Measurements from ENCODE around the gene ARHGAP45. TPM values are rescaled to one million over a fixed set of nuclear protein-coding genes. Genes with fewer than 3 reads are reported as not detected.

The ARHGAP45 gene
- total and polyA plus RNA-seq, 4 donors = 3.3 to 27.5 (median 9.7) TPM

DNA sequence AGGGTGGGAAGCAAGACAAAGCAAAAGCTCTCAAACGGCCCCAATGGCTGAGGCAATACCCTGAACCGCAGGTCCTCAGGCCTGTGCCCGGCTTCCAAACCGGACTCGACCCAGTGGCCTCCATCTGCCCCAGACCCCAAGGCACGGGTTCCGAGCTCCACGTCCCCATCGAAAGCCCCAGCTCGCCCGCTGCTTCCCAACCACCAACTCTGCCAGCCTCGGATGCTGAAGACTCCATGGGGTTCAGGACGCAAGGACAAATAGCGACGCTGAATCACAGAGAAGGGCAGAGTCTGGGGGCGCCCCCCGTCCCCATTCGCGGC lies 27.6 kb downstream of the ARHGAP45 start:
- under 1% methylated on average over 19 of the region's 19 CpGs for WGBS
- Histone ChIP-seq H3K4me1 (ENCODE audit: control insufficient read depth in 4 of 4, insufficient read depth in 4 of 4, low read length in 3 of 4) (peaks cover 14 to 48% (median 37%) of the 10 kb centered on the region in 4 donors), H3K36me3 (ENCODE audit: control insufficient read depth in 4 of 4, insufficient read depth in 3 of 4, low read depth in 1 of 4, low read length in 3 of 4) (peaks cover 4 to 12% (median 8%) of the 10 kb centered on the region in 4 donors), H3K27ac (ENCODE audit: low read depth in 1 of 2, low read length in 2 of 2) (peak overlapping the region; percentile 24 to 73), H3K9ac (ENCODE audit: low read depth in 1 of 2, low read length in 2 of 2) (peak overlapping the region; percentile 40 to 73), H3K9me3 (ENCODE audit: control insufficient read depth in 4 of 4, low read length in 3 of 4) (no peaks in the 10 kb centered on the region), H3K4me3 (ENCODE audit: low read depth in 1 of 3, low read length in 3 of 3) (peak overlapping the region; percentile 69 to 95 (median 89)), H3K27me3 (ENCODE audit: control insufficient read depth in 4 of 4, insufficient read depth in 4 of 4, low read length in 3 of 4) (no peaks in the 10 kb centered on the region)
- TF ChIP-seq YY1 (IDR thresholded peaks at IDR 0.05) (no peak), SP1 (IDR thresholded peaks at IDR 0.05) (no peak), RAD21 (IDR thresholded peaks at IDR 0.05) (no peak), JUND (IDR thresholded peaks at IDR 0.05) (no peak), NR2F2 (IDR thresholded peaks at IDR 0.05) (no peak), FOXA2 (IDR thresholded peaks at IDR 0.05) (no peak), TAF1 (conservative IDR thresholded peaks at IDR 0.05) (no peak), MAX (IDR thresholded peaks at IDR 0.05) (no peak), CTCF (IDR thresholded peaks at IDR 0.05; ENCODE audit: low read depth, low read length, missing input control) (no peak), REST (IDR thresholded peaks at IDR 0.05) (no peak), FOXA1 (IDR thresholded peaks at IDR 0.05) (no peak), EGR1 (IDR thresholded peaks at IDR 0.05; ENCODE audit: low read depth in 2 of 2) (no peak)
- TF ChIP-seq, protein P1, sequence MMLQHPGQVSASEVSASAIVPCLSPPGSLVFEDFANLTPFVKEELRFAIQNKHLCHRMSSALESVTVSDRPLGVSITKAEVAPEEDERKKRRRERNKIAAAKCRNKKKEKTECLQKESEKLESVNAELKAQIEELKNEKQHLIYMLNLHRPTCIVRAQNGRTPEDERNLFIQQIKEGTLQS (IDR thresholded peaks at IDR 0.05) = no peak
- TF ChIP-seq, protein P2, sequence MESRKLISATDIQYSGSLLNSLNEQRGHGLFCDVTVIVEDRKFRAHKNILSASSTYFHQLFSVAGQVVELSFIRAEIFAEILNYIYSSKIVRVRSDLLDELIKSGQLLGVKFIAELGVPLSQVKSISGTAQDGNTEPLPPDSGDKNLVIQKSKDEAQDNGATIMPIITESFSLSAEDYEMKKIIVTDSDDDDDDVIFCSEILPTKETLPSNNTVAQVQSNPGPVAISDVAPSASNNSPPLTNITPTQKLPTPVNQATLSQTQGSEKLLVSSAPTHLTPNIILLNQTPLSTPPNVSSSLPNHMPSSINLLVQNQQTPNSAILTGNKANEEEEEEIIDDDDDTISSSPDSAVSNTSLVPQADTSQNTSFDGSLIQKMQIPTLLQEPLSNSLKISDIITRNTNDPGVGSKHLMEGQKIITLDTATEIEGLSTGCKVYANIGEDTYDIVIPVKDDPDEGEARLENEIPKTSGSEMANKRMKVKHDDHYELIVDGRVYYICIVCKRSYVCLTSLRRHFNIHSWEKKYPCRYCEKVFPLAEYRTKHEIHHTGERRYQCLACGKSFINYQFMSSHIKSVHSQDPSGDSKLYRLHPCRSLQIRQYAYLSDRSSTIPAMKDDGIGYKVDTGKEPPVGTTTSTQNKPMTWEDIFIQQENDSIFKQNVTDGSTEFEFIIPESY (IDR thresholded peaks at IDR 0.05) = no peak
- no peak for DNase-seq (ENCODE audit: low spot score)

DNA sequence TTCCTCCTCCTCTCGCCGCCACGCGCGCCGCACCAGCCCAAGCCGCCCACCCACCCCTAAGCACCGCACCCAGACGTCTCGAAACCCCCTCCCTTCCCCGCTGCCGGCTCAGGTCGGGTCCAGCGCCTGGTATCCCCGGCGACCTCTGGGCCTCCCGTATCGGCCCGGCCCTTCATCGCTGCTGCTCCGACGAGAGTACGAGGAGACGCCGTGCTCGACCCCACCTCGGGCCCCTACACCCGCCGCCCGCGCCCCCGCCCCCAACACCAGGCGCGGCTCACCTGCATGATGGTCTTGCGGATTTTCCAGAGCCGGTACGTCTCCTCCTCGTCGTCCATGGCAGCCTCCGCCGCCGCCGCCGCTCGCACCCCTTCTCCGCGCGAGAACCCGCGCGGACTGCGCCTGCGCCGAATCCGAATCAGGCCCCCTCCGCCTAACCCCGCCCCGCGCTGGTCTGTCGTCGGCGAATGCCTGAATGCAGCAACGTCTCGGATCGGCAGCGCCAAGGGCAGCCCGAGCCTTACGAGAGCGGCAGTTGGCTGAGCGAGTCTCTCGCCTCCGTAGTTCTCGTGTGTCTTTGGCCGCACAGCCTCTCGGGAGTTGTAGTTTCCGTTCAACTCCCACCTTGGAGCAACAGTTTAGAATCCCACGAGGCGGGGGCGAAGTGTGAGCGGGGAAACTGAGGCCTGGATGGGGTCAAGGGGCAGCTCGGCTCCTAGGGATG lies 28.2 kb downstream of the ARHGAP45 start, which contains the start of gene POLR2E:
TSS of gene POLR2E (minus strand) at position 398 of the 724 bp plus-strand sequence. CDS start at position 338, 60 bp downstream.
- H3K9me3 ChIP-seq (ENCODE audit: control insufficient read depth in 4 of 4, low read length in 3 of 4) = no peaks in the 10 kb centered on the region
- H3K4me1 ChIP-seq (ENCODE audit: control insufficient read depth in 4 of 4, insufficient read depth in 4 of 4, low read length in 3 of 4) = peaks cover 15 to 52% (median 37%) of the 10 kb centered on the region in 4 donors
- WGBS = under 1% methylated on average over 81 of the region's 81 CpGs
- peak within 1 kb of the TSS; percentile 69 to 95 (median 89) for H3K4me3 ChIP-seq (ENCODE audit: low read depth in 1 of 3, low read length in 3 of 3)
- peak within 1 kb of the TSS; percentile 24 to 73 for H3K27ac ChIP-seq (ENCODE audit: low read depth in 1 of 2, low read length in 2 of 2)
- H3K27me3 ChIP-seq (ENCODE audit: control insufficient read depth in 4 of 4, insufficient read depth in 4 of 4, low read length in 3 of 4) = no peaks in the 10 kb centered on the region
- peaks cover 4 to 11% (median 7%) of the 10 kb centered on the region in 4 donors for H3K36me3 ChIP-seq (ENCODE audit: control insufficient read depth in 4 of 4, insufficient read depth in 3 of 4, low read depth in 1 of 4, low read length in 3 of 4)
- DNase-seq (ENCODE audit: low spot score) = peak; percentile 98
- peak within 1 kb of the TSS; percentile 40 to 73 for H3K9ac ChIP-seq (ENCODE audit: low read depth in 1 of 2, low read length in 2 of 2)
- peak; percentile 9 to 45 for TF ChIP-seq RAD21 (IDR thresholded peaks at IDR 0.05)
- TF ChIP-seq, protein P1 (IDR thresholded peaks at IDR 0.05) = no peak
- TF ChIP-seq, protein P2 (IDR thresholded peaks at IDR 0.05) = peak; percentile 99
- TF ChIP-seq GABPA (IDR thresholded peaks at IDR 0.05 in 1 of 2, conservative IDR thresholded peaks at IDR 0.05 in 1 of 2) = peak in 1 of 2 donors; percentile 62
- TF ChIP-seq TAF1 (conservative IDR thresholded peaks at IDR 0.05) = no peak
- TF ChIP-seq CTCF (IDR thresholded peaks at IDR 0.05; ENCODE audit: low read depth, low read length, missing input control) = no peak
- TF ChIP-seq RXRA (IDR thresholded peaks at IDR 0.05) = peak; percentile 31 to 41
- TF ChIP-seq NR2F2 (IDR thresholded peaks at IDR 0.05) = no peak
- no peak for TF ChIP-seq FOXA2 (IDR thresholded peaks at IDR 0.05)
- peak; percentile 82 for TF ChIP-seq SP1 (IDR thresholded peaks at IDR 0.05)
- TF ChIP-seq HNF4A (conservative IDR thresholded peaks at IDR 0.05) = no peak
